Activated CD8-positive, alpha-beta memory T cell treated with anti-CD3 and anti-CD28 coated beads, Interleukin-2, amount 50 U/mL, for 1 hour (primary cell): ENCODE data around the gene MAP7D2.

ENCODE experiments used
- DNase-seq: peaks from one replicate; pipeline ENCODE4 v3.0.0-alpha.2; 2020; ENCODE audit errors: extremely low read depth

Gene MAP7D2

GRCh38 chrX:20112022-20112774 is 4.5 kb downstream of the MAP7D2 start:
- no peak for DNase-seq

GRCh38 chrX:20111271-20111670 is 5.4 kb downstream of the MAP7D2 start:
- DNase-seq, result no peak

DNA sequence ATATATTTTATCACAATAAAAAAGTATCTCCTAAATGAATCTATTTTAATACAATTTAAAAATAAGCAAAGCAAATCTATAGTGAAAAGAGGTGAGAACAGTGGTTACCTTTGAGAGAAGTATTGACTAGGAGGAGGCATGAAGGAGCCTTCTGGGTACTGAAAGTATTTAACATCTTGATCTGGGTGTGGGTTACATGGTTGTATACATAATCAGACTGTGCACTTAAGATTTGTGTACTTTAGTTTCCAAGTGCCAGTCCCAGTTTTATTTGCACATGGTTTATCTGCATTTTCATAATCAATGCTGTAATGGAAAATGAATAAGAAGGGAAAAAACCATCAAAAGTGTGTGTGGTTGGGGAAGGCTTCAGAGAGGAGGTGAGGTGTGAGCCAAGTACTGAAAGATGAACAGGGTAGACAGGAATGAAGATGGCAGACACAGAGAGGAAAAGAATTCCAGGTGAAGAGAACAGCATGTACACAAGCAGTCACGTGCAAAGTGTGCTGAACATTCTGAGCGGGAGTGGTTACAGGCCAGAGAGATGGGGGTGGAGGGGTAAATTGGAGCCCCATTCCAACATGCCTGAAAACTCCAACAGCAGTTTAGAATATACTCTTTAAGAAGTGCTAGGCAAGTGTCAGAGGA is 14.6 kb downstream of the MAP7D2 start:
- no peak for DNase-seq

GRCh38 chrX:20091499-20091898 is 25.2 kb downstream of the MAP7D2 start:
- no peak for DNase-seq

DNA sequence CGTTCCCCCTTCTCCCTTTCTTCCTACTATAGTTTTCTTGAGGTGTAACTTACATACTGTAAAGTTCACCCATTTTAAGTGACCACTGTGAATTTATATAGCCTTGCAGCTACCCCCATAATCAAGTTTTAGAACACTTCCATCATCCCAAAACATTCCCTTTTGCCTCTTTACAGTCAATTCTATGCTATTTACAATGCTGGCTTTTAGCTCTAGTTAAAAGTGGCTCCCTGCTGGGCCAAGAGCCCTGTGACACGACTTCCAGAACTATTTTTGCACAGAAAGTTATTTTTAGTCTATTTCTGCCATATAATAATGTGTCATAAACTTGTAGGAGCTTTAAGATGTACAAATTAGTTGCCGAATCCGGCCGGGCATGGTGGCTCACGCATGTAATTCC is 26.9 kb downstream of the MAP7D2 start:
- no peak for DNase-seq

- DNase-seq, result no peak
These were observed 36.4 kb downstream of the MAP7D2 start for GRCh38 chrX:20080277-20080676.

DNA sequence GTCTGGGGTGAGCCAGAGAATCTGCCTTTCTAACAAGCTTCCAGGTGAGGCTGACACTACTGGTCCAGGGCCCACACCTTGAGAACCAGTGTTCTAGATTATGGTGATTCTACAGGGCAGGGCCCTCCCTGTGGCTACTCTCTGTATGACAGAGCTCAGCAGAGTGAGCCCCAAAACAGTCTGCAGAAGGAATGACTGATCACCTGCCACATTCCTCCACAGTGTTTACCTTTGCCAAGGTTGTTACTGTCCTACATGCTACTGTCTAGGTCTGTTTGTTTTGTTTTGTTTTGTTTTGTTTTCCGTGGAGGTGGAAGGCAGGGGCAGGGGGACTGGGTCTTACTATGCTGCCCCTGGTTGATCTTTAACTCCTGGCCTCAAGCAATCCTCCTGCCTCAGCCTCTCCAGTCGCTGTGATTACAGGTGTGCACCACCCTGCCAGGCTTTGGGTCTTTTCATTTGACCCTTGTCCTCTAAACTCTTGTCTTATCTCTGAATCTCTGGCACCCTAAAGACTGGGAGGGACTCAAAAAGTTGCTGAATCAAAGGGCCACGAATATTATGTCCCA is 45.1 kb downstream of the MAP7D2 start:
- DNase-seq, result no peak

- no peak for DNase-seq
These were observed 48.8 kb downstream of the MAP7D2 start for GRCh38 chrX:20067709-20068561.

DNA sequence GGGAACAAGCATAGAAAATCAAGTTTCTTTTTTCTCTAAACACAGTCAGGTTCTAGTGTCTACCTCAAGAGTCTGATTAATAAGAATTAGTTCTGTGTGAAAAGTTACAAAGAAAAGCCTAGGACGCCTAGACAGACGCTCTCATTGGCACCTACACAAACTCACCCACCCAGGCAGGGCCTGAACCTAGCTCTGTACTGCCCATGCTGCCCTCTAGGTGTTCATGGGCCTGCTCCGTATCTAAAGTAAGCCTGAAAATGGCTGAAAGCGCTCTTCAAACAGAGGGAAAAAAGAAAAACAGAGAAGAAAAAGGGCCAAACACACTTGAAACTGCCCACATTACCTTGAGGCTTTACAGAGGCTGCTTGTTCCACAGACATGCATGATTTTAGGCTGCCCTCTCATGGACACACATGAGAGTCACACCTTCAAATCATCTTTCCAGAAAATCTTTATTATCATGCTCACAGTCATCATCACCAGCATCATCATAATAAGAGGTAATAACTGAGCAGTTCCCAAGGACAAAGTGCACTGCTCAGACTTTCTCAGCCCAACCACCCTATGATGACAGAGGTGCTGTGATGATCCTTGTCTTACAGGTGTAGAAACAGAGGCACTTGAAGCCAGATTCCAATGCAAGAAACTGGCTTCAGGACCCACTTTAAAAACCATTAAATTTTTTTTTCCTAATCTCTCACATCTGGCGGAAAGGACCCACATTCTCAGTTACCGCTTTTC is 49.6 kb downstream of the MAP7D2 start:
- DNase-seq, result no peak

DNA sequence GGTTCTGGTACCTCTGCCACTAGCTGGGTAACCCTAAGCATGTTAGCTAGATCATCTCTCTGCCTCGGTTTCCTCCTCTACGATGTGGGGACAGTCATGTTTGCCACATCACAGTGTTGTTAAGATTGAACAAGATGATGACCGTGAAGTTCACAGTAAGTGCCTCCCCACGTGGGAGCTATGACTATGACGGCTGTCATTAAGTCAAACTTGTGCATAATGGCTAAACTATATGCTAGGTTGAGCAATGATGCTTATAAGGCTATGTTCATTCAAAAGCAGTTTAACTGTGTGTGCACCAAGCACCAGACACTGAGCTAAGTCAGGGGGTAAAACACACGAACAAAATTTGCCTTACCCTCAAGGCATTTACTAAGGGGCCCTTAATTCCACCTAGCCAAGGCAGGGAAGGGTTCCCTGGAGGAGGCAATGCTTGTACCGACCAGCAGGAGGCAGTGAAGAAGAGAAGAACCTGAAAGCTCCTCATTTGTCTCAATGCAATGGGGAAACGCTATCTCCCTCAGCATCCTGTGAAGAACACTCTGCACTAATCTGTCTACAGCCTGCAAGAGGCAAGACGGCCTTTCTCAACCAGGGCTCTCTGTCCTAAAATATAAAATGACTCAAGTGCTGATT is 52.9 kb downstream of the MAP7D2 start:
- DNase-seq, result no peak

DNA sequence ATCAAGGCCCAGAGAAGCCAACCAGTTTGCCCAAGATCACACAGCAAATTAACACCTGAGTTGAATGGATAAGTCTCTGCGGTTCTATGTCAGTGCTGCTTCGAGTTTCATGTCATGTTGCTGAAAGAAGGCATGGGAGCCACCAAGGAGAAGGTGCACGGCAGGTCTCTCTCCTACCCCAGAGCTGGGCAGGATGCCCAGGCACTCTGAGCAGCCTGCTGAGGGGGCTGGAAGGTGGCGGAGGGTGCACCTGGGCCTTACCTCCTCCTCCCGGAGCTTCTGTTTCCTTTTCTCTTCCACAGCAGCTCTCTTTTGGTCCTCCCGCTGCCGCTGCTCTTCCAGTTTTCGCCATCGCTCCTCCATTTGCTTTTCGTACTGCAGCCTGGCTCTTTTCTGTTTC is 53.6 kb downstream of the MAP7D2 start:
- DNase-seq, result no peak

DNA sequence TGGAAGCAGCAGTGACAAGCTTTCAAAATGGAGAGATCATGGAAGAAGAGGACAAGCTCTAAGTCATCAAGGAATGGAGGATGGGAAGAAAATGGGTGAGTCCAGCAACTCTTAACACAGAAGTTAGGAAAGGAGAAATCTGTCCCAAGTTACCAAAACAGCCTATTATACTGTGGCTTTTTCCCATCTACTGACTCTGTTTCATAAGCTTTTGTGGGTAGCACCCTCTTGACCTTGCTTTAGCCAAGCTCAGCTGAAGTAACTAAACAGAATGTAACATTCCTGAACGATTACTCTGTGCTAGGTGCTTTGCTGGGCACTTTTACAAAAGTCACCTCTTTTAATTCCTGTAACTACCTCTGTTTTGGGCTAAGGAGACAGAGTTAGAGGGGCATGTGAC is 54.9 kb downstream of the MAP7D2 start:
- no peak for DNase-seq

- DNase-seq, result no peak
These were observed 55.6 kb downstream of the MAP7D2 start for GRCh38 chrX:20060961-20061748.

DNA sequence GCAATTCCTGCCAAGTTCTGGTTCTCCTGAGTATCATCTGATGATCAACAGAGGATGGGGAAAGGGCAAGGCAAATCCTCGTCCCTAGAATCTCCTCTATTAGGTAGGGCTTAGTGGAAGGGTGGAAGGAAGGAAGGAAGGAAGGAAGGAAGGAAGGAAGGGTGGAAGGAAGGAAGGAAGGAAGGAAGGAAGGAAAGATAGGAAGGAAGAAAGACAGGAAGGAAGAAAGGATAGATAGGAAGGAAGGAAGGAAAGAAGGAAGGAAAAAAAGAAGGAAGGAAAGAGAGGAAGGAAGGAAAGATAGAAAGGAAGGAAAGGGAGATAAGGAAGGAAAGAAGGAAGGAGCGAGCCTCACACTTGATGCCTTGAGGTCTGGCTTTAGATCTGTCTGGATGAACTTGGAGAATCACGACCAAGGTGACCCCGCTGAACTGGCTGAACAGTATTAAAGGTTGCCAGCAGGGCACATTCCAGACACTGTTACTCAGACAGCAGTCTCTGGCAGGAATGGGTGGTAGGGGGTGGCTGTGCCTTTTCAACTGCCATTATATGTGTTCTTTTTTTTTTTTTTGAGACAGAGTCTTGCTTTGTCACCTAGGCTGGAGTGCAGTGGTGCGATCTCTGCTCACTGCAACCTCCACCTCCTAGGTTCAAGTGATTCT is 57.1 kb downstream of the MAP7D2 start:
- no peak for DNase-seq

DNA sequence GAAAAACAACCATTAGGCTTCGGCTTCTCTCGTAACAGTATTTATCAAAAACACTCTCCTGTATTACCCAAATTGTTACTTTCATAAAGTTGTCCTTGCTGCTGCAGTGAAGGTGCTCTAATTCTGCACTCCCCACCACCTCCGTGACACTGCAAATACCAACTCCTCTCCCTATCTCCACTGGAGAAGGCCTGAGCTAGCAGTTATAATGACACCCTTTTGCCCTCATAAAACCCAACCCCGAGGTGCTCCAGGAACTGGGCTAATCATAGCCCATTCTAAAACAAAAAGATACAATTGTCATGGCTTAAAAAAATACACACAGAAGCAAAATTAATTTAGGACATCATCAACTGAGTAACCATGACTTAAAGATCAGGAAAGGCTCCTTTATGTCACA is 59.2 kb downstream of the MAP7D2 start:
- DNase-seq, result no peak

- no peak for DNase-seq
These were observed 60.0 kb downstream of the MAP7D2 start for GRCh38 chrX:20056704-20057103.

DNA sequence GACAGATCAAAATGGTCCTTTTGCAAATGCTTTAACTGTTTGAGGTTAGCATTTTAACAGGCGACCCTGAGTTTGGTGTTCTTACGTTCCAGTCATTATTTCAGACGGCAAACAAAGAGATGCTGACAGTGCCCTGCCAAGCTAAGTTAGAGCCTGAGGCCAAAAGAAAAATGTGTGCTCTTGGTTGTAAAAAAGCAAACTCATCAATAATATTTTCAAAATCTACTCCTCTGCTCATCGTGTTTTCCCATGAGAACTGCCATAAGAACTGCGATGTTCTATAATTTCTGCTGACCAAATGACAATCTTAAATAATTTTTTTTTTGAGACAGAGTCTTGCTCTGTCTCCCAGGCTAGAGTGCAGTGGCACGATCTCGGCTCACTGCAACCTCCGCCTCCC is 63.2 kb downstream of the MAP7D2 start:
- no peak for DNase-seq

DNA sequence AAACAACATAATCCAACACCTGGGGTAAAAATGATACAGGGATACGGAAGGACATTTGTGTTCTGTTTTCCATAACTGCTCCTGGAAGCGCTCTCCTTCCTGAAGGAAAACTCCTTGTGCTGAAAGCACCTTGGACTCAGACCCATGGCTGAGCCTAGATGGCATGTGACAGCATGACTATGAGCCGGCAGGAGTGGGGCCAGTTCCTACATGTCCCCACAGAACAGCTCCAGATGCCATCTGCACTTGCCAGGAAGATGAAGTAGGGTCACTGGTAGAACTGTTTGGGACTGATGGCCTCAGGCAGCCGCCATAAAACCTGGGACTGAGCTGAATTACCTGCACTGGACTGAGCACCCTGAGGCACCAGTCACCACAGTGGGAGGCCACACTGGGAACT is 69.8 kb downstream of the MAP7D2 start:
- no peak for DNase-seq

GRCh38 chrX:20046223-20046622 is 70.5 kb downstream of the MAP7D2 start:
- DNase-seq, result no peak

- no peak for DNase-seq
These were observed 74.5 kb downstream of the MAP7D2 start for GRCh38 chrX:20042221-20042620.
